HG03135 (cell line): ENCODE measurements around the gene ATP8A2.

ENCODE experiments used
- ATAC-seq: cut with Tn5 transposase; IDR thresholded peaks from one replicate; pipeline ENCODE4 v1.9.1; 2021; ENCODE audit warnings: mild to moderate bottlenecking, moderate library complexity; ENCODE audit not compliant: unreplicated experiment

ATP8A2 gene

DNA sequence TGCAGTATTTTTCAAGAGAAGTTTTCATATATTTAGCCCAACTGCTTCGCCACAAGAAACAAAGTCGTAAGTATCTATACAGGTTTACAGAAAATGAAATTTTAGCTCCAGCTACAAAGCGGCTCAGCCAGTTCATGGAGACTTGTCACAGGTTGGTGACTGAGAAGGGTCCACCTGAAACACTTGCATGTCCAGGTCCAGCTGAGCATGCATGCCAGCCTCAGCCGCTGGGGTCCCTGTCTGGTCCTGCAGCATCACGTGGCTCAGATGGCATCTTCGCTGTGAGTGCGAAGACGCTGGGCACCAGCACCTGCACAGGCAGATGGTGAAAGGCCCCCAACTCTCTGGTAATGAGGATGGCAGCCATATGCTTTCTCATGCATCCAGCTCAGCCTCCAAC, 616.2 kb downstream of the ATP8A2 start:
- ATAC-seq, result no peak

- no peak for ATAC-seq
Measured at GRCh38 chr13:25988661-25989060, 616.9 kb downstream of the ATP8A2 start.

- no peak for ATAC-seq
Measured at GRCh38 chr13:25990801-25991200, 619.0 kb downstream of the ATP8A2 start.

GRCh38 chr13:25992076-25992475, 620.3 kb downstream of the ATP8A2 start:
- no peak for ATAC-seq

- ATAC-seq, result no peak
Measured at GRCh38 chr13:26007261-26008125, 635.7 kb downstream of the ATP8A2 start.

DNA sequence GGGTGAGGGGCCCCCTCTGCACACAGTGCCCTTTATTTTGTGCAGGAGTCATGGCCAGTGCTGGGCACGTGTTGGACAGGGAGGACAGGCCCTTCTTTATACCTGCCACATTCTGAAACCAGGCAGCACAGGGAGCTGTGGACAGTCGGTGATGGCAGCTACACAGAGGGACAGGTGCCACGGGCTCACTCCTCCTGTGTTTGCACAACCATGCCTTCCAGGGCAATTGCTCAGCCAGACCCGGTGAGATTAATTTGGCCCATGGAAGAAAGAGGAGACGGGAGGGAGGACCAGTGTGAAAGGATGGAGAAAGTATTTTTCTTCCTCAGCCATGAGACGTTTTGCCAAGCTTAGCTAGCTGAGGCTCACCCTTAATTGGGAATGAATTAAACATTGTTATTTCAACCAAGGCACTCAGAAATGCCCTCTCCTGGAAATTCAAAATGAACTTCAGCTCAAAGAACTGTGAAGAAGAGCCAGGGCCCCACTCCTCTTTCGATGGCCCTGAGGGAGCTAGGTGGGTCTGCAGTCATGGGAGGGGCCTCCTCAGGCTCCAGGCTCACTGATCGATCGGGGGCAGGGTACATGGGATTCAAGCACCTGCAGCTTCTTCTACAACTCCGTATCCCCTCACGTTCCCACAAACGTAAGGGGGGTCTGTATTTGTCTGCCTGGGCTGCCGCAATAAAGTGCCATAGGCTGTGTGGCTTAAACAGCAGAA, 638.9 kb downstream of the ATP8A2 start:
- no peak for ATAC-seq

DNA sequence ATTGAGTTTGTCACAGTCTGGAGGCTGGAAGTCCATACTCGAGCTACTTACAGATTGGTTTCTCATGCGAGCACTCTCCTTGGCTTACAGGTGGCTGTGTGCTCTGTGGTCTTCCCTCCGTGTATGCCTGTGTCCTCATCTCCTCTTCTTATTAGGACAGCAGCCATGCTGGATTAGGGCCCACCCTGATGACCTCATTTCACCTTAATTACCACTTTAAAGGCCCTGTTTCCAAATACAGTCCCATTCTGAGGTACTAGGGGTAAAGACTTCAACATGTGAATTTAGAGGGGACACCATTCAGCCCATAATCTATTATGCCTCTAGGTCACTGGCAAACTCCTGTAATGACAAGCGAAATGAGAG, 639.4 kb downstream of the ATP8A2 start:
- no peak for ATAC-seq

GRCh38 chr13:26011996-26012821, 640.4 kb downstream of the ATP8A2 start:
- no peak for ATAC-seq

GRCh38 chr13:26012995-26013394, 641.2 kb downstream of the ATP8A2 start:
- no peak for ATAC-seq

DNA sequence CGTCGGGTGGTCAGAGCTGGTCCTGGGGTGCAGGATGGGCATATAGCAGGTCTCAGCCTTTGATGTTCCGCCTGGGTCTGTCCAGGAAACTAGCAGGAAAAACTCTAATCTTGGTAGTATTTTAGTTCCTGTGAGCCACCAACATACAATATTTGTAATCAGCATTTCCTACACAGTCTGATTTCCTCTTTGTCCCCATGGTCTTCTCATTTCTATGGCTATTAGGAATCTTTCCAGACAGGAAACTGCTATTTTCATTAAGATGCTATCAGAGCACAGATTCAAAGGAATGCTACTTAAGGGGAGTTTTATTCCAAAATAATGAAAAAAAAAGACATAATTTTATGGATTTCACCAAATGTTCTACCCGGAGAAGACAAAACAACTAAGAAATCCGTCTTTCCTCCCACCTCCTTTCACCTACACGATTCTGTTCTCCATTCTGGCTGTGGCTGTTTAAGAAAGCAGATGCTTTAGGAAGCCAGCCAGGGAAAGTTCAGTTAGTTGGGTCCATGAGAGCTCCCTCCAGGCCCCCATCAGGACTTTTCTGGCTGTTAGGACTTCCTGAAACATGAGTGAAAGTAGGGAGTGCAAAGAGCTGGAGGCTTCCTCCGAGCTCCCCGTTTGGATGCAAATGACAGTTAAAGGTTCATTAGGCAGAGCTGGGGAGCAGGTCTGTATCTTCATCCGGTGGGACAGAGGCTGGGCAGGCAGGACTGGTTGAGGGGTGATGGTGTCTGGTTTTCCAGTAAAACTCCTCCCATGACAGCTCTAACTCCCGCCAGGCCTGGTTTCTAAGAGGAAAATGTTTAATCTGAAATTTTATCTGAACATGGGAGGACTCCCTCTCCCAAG, 643.7 kb downstream of the ATP8A2 start:
- no peak for ATAC-seq

DNA sequence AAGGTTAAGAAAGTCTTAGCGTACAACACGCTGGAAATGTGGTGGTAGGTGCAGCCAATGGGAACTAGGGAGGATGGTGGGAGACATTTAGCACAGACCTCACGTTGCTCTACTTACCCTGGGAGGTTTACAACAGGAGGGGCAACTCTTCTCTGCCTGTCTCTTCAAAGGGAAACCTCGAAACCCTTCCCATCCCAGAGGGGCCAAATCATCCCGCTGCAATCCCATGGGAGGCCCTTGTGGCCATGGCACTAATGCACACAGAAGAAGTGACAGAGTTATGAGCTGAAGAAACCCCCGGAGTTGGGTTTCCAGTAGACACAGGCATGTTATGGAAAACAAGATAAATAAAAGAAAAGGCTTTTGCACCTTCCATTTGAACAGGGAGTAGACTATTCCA, 644.4 kb downstream of the ATP8A2 start:
- no peak for ATAC-seq

DNA sequence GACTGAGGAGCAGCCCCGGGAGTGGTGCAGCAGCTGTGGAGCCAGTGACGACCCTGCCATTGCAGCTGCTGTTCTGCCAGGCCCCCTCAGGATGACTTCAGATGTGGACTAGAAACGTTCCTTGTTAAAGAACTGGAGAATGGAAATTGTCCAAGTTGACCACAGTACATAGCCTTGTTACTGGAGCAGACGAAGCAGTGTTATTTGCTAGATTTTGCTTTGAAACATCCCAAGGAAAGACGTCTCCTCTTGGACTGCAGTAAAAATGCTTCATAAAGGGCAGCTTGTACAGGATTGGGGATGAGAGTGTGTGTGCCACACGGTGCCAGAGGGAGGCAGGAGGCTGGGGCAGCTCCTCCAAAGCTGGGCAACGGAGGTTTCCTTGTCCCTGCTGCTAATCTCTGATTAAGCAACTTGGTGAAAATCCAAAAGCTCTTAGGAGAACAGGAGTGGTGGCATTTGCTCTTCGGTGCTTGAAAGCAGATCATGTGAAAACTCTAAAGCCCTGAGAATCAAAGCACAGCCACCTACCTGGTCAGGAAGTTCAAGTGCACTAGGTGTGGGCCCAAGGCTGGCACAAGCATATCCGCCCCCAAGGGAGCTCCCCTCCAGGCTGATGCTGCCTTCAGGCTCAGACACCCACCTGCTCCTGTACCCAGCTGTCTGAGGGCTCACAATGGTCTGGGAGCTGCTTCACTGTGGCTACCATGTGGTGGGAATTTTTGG, 645.6 kb downstream of the ATP8A2 start:
- no peak for ATAC-seq

DNA sequence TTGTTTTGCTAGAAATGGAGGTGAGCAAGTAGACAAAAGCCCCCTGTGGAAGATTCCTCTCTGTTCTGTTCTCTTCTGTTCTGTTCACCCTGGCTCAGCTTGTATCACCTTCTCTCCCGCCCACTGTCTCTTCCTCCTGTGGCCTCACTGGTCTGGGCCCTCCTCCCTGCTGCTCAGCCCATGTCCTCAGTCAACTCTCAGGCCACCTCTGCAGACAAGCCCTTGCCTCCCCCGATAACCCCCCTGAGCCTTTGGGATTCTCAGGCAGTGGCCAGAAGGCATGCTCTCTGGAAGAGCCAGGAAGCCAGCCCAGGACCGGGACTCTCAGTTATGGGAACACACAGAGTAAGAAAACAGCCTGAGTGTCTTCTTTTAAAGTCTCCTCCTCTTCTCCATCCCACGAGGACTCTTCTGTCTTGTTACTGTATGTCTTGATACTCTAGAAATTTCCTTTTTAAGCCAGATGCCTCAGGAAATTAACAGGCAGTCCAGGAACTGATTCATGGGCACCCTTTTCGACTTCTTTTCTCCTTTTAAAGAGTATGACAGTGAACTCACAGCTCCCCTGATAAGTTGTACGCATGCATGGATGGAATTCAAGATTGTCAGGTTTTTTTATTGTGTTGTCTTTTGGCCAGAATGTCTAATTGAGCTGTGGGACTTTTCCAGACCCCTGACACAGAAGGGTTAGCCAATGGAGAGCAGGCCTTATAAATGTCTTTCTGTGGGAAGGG, 646.3 kb downstream of the ATP8A2 start:
- ATAC-seq, result no peak

DNA sequence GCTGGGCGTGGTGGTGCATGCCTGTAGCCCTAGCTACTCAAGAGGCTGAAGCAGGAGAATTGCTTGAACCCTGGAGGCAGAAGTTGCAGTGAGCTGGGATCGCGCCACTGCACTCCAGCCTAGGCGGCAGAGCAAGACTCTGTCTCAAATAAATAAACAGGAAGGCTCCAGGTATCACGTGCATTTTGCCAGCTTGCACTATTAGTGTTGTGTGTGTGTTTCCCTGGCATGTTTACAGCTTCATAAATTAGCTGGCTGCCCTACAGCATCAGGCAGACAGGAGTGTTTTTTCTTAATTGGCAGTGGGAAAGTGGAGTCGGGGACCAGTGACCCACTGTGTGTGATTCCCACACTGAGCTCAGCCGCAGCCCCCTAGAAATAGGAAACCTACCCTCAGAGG, 647.5 kb downstream of the ATP8A2 start:
- ATAC-seq, result no peak

DNA sequence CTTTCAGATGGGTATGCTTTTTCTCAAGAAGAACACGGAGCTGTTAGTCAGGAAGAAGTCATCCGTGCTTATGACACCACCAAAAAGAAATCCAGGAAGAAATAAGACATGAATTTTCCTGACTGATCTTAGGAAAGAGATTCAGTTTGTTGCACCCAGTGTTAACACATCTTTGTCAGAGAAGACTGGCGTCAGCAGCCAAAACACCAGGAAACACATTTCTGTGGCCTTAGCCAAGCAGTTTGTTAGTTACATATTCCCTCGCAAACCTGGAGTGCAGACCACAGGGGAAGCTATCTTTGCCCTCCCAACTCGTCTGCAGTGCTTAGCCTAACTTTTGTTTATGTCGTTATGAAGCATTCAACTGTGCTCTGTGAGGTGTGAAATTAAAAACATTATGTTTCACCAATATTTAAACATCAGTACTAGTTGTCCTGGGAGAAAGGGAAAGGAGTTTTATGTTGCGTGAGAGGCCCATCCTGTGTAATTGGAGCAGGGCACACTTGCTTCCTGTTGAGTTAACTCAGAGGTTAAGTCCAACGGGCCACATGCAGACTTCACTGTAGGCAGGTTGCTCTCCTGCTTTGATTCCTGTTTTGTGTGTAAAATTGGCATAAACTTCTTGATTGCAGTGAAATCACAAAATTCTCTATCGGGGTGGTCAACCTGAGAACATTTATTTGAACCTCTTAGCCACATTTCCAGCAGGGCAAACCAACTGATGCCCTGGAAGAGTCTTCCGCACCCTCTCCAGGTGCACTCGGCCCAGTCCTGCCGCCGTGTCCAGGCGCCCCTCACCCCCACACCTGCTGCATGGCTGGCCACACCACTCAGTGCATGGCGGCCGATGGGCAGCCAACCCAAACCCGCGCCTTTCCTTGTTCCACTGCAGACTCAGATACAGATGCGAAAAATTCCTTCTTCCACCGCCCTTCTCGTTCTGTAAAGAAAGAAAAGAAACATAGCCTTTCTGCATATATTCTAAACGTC, 648.4 kb downstream of the ATP8A2 start:
- ATAC-seq, result no peak

GRCh38 chr13:26020891-26021290, 649.1 kb downstream of the ATP8A2 start:
- ATAC-seq, result no peak

DNA sequence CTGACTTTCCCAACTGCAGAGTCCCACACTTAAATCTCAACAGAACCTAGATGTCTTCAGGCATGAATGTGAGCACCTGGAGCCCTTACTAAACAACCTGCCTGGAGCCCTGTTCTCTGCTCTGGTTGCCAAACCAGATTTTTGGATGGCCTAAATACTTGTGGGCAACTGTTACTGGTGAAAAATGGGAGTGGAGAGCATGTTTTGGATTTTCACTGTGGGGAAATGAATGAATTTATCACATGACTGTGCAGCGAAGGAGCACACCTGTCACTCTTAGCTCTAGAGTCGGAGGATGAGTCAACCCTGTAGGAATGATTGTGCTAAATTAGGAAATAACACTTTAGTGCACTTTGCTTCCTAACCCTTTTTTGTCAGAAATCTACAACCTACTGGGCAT, 649.7 kb downstream of the ATP8A2 start:
- no peak for ATAC-seq

GRCh38 chr13:26021956-26022355, 650.2 kb downstream of the ATP8A2 start:
- ATAC-seq, result no peak
